IPS-15b (cell line): Measurements from ENCODE around the gene CAPN3.

Experiments
- H3K27me3 ChIP-seq: one replicate; pipeline ENCODE4 v1.6.1; 2013; ENCODE audit warnings: low read length; ENCODE audit not compliant: control insufficient read depth, insufficient read depth
- H3K36me3 ChIP-seq: one replicate; pipeline ENCODE4 v1.6.1; 2013; ENCODE audit warnings: low read length; ENCODE audit not compliant: control insufficient read depth, insufficient read depth
- H3K4me1 ChIP-seq: one replicate; pipeline ENCODE4 v1.6.1; 2013; ENCODE audit warnings: mild to moderate bottlenecking, low read length; ENCODE audit not compliant: control insufficient read depth, insufficient read depth
- H3K4me3 ChIP-seq: one replicate; pipeline ENCODE4 v1.5.1; 2013; ENCODE audit warnings: low read depth, low read length
- H3K9ac ChIP-seq: one replicate; pipeline ENCODE4 v1.6.1; 2013; ENCODE audit warnings: low read depth, mild to moderate bottlenecking, low read length
- H3K9me3 ChIP-seq: one replicate; pipeline ENCODE4 v1.6.1; 2013; ENCODE audit warnings: mild to moderate bottlenecking, low read length; ENCODE audit not compliant: control insufficient read depth, insufficient read depth

The CAPN3 gene

GRCh38 chr15:42401544-42402454 is 42.5 kb downstream of the CAPN3 start:
- Histone ChIP-seq H3K4me1 (no peaks in the 10 kb centered on the region), H3K9ac (no peak overlapping the region), H3K9me3 (no peaks in the 10 kb centered on the region), H3K4me3 (no peak overlapping the region), H3K36me3 (no peaks in the 10 kb centered on the region), H3K27me3 (no peaks in the 10 kb centered on the region)

- H3K27me3 ChIP-seq: no peaks in the 10 kb centered on the region
- H3K4me1 ChIP-seq: no peaks in the 10 kb centered on the region
- no peak overlapping the region for H3K9ac ChIP-seq
- H3K4me3 ChIP-seq: no peak overlapping the region
- H3K9me3 ChIP-seq: no peaks in the 10 kb centered on the region
- H3K36me3 ChIP-seq: no peaks in the 10 kb centered on the region
Observed at GRCh38 chr15:42402455-42403205, 43.3 kb downstream of the CAPN3 start.

GRCh38 chr15:42403389-42403788 is 44.1 kb downstream of the CAPN3 start:
- H3K27me3 ChIP-seq: no peaks in the 10 kb centered on the region
- H3K4me3 ChIP-seq: no peak overlapping the region
- no peaks in the 10 kb centered on the region for H3K36me3 ChIP-seq
- no peaks in the 10 kb centered on the region for H3K4me1 ChIP-seq
- H3K9ac ChIP-seq: no peak overlapping the region
- no peaks in the 10 kb centered on the region for H3K9me3 ChIP-seq

GRCh38 chr15:42404461-42405235 is 45.3 kb downstream of the CAPN3 start:
- no peaks in the 10 kb centered on the region for H3K36me3 ChIP-seq
- no peaks in the 10 kb centered on the region for H3K27me3 ChIP-seq
- H3K9ac ChIP-seq: peak overlapping the region; percentile 12
- no peaks in the 10 kb centered on the region for H3K9me3 ChIP-seq
- no peaks in the 10 kb centered on the region for H3K4me1 ChIP-seq
- no peak overlapping the region for H3K4me3 ChIP-seq

- Histone ChIP-seq H3K27me3 (no peaks in the 10 kb centered on the region), H3K36me3 (no peaks in the 10 kb centered on the region), H3K9ac (no peak overlapping the region), H3K4me1 (no peaks in the 10 kb centered on the region), H3K9me3 (no peaks in the 10 kb centered on the region), H3K4me3 (no peak overlapping the region)
Observed at GRCh38 chr15:42405863-42406482, 46.7 kb downstream of the CAPN3 start.

GRCh38 chr15:42408178-42408577 is 48.9 kb downstream of the CAPN3 start:
- Histone ChIP-seq H3K36me3 (peaks cover 5% of the 10 kb centered on the region), H3K9me3 (no peaks in the 10 kb centered on the region), H3K9ac (no peak overlapping the region), H3K4me1 (no peaks in the 10 kb centered on the region), H3K4me3 (no peak overlapping the region), H3K27me3 (no peaks in the 10 kb centered on the region)

- H3K36me3 ChIP-seq: peaks cover 5% of the 10 kb centered on the region
- no peak overlapping the region for H3K9ac ChIP-seq
- H3K4me3 ChIP-seq: no peak overlapping the region
- no peaks in the 10 kb centered on the region for H3K9me3 ChIP-seq
- H3K27me3 ChIP-seq: no peaks in the 10 kb centered on the region
- no peaks in the 10 kb centered on the region for H3K4me1 ChIP-seq
Observed at GRCh38 chr15:42409011-42409410, 49.7 kb downstream of the CAPN3 start.

- Histone ChIP-seq H3K4me3 (no peak overlapping the region), H3K36me3 (peaks cover 13% of the 10 kb centered on the region), H3K27me3 (no peaks in the 10 kb centered on the region), H3K9ac (no peak overlapping the region), H3K9me3 (no peaks in the 10 kb centered on the region), H3K4me1 (no peaks in the 10 kb centered on the region)
Observed at GRCh38 chr15:42411884-42412283, 52.6 kb downstream of the CAPN3 start.

- no peak overlapping the region for H3K9ac ChIP-seq
- no peak overlapping the region for H3K4me3 ChIP-seq
- H3K27me3 ChIP-seq: no peaks in the 10 kb centered on the region
- H3K36me3 ChIP-seq: peaks cover 18% of the 10 kb centered on the region
- H3K4me1 ChIP-seq: no peaks in the 10 kb centered on the region
- H3K9me3 ChIP-seq: no peaks in the 10 kb centered on the region
Observed at GRCh38 chr15:42413920-42414319, 54.6 kb downstream of the CAPN3 start.

- no peaks in the 10 kb centered on the region for H3K27me3 ChIP-seq
Observed at GRCh38 chr15:42419369-42419768, 60.1 kb downstream of the CAPN3 start.

GRCh38 chr15:42421376-42421775 is 62.1 kb downstream of the CAPN3 start:
- Histone ChIP-seq H3K36me3 (peaks cover 11% of the 10 kb centered on the region), H3K9ac (no peak overlapping the region), H3K27me3 (no peaks in the 10 kb centered on the region), H3K4me1 (no peaks in the 10 kb centered on the region), H3K9me3 (no peaks in the 10 kb centered on the region), H3K4me3 (no peak overlapping the region)

More at GRCh38 chr15:42419369-42419768, 60.1 kb downstream of the CAPN3 start:
- Histone ChIP-seq H3K36me3 (peaks cover 17% of the 10 kb centered on the region), H3K4me3 (no peak overlapping the region), H3K9me3 (no peaks in the 10 kb centered on the region), H3K9ac (no peak overlapping the region), H3K4me1 (no peaks in the 10 kb centered on the region)
